ENCODE results near the gene ZNF839.

The ZNF839 gene

GRCh38 chr14:102390064-102390855 lies 70.7 kb downstream of the ZNF839 start:
- no peak for DNase-seq
